ENCODE results near the gene HTR3A.
"Not testable (repeated sequence)": the region's sequence is repeated elsewhere in the genome, so short reads cannot be mapped to it uniquely, and the experiment has no call there.

The HTR3A gene

DNA sequence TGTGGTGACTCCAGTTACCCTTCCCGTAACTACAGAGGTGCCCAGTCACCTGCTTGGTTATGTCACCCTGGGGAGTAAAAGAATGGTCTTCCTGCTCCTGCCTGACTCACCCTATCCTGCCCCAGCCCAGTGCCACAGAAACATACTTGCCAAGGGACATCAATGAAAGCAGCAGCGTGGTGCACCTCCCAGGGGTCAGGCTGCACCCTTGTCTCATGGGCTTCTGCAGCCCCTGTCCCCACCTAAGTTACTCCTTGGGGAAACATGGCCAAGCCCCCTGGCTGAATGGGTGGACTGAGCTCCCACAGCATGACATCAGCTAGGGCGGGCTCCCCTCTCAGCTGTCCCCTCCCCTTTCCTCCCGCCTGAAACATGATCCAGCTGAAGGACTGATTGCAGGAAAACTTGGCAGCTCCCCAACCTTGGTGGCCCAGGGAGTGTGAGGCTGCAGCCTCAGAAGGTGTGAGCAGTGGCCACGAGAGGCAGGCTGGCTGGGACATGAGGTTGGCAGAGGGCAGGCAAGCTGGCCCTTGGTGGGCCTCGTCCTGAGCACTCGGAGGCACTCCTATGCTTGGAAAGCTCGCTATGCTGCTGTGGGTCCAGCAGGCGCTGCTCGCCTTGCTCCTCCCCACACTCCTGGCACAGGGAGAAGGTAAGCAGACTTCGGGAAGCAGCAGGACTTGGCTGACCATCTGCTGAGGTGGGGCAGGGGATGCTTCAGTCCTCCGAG is at the start of gene HTR3A:
Gene HTR3A, plus strand, starts transcription at position 368 of the 730 bp plus-strand sequence. Its CDS starts 218 bp downstream, at position 586.
- no peak for DNase-seq (ENCODE audit: low spot score)

DNA sequence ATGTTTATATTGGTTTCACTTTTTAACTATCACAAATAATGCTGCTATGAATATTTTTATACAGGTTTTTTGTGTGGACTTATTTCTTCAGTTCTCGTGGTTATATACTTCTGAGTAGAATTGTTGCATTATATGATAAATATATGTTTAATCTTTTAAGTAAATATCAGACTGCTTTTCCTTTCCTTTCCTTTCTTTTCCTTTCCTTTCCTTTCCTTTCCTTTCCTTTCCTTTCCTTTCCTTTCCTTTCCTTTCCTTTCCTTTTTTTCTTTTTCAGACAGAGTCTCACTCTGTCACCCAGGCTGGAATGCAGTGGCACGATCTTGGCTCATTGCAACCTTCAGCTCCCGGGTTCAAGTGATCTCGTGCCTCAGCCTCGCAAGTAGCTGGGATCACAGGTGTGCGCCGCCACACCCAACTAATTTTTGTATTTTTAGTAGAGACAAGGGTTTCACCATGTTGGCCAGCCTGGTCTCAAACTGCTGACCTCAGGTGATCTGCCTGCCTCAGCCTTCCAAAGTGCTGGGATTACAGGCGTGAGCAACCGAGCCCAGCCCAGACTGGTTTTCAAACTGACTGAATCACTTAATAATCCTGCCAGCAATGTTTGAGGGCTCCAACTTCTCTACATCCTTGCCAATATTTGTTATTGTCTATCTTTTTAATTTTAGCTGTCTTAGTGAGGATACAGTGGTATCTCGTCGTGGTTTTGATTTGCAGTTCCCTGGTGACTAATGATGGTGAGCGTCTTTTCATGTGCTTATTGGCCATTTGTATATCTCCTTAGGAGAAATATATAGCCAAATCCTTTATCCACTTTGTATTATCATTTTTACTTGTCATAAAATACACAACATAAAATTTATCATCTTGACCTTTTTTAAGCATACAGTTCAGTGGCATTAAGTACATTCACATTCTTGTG is 48.4 kb upstream of the HTR3A start:
- no peak for DNase-seq (ENCODE audit: low spot score)

DNA sequence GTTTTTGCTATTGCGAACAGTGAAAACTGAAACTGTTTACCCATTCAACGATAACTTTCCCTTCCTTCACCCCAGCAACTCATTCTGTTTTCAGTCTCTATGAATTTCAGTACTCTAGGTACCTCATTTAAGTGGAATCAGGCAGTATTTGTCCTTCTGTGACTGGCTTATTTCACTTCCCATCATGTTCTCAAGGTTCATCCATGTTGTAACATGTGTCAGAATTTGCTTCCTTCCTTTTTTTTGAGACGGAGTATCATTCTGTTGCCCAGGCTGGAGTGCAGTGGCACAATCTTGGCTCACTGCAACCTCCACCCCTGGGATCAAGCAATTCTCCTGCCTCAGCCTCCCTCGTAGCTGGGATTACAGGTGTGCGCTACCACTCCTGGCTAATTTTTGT is 46.6 kb upstream of the HTR3A start:
- no peak for DNase-seq (ENCODE audit: low spot score)

- no peak for DNase-seq (ENCODE audit: low spot score)
Observed at GRCh38 chr11:113932788-113933187, 42.1 kb upstream of the HTR3A start.

GRCh38 chr11:113934193-113934592 is 40.7 kb upstream of the HTR3A start:
- DNase-seq (ENCODE audit: low spot score): not testable (repeated sequence)

GRCh38 chr11:113934761-113935160 is 40.1 kb upstream of the HTR3A start:
- no peak for DNase-seq (ENCODE audit: low spot score)

GRCh38 chr11:113935858-113936257 is 39.0 kb upstream of the HTR3A start:
- no peak for DNase-seq (ENCODE audit: low spot score)

- DNase-seq (ENCODE audit: low spot score): no peak
Observed at GRCh38 chr11:113937918-113938317, 37.0 kb upstream of the HTR3A start.

GRCh38 chr11:113942256-113942655 is 32.7 kb upstream of the HTR3A start:
- no peak for DNase-seq (ENCODE audit: low spot score)

GRCh38 chr11:113946162-113946561 is 28.7 kb upstream of the HTR3A start:
- DNase-seq (ENCODE audit: low spot score): not testable (repeated sequence)

DNA sequence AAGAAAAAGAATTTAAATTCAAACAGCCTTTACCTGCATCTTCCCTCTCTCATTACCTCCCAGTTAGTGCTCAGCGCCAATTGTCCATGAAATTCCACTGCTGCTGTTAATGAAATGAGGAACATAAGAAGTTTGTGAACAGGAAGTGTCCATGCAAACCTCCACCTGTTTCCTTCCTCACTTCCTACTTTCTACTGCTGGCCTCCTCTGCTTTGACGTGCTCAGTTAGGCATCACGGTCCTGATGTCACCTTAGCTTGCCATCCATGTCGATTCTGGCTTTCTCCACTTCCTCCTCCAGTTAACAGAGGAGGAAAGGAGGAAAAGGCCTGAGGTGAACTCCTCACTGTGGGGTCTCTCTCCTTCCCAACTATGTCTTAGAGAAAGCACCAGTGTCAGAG is 26.9 kb upstream of the HTR3A start:
- no peak for DNase-seq (ENCODE audit: low spot score)

DNA sequence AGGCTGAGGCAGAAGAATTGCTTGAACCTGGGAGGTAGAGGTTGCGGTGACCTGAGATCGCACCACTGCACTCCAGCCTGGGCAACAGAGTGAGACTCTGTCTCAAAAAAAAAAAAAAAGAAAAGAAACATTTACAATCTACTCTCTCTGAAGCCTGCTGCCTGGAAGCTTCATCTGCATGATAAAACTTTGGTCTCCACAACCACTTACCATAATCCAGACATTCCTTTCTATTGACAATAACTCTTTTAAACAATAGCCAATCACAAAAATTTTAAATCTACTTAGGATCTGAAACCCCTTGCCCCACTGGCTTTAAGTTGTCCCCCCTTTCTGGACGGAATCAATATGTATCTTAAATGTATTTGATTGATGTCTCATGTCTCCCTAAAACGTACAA is 25.0 kb upstream of the HTR3A start:
- no peak for DNase-seq (ENCODE audit: low spot score)

GRCh38 chr11:113951537-113951936 is 23.4 kb upstream of the HTR3A start:
- DNase-seq (ENCODE audit: low spot score): no peak

GRCh38 chr11:113952070-113952469 is 22.8 kb upstream of the HTR3A start:
- DNase-seq (ENCODE audit: low spot score): no peak

- no peak for DNase-seq (ENCODE audit: low spot score)
Observed at GRCh38 chr11:113952588-113952987, 22.3 kb upstream of the HTR3A start.

DNA sequence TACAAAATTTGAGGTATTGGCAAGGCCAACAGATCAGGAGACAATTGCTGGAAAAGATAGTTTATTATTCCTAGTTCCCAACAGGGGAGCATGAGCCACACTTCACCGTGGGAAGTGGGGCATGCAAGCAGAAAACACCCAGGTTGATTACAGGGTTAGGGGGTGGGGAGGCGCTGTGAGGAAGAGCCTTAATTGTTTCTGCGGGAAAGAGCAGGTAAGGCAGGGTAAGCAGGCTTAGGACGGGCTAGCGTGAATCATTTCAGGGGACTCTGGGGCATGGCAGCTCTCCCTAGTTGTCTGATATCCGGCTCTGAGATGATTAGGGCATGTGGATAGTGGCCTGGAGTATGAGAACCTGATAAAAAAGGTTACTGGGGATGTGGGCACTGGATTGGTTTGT is 20.7 kb upstream of the HTR3A start:
- DNase-seq (ENCODE audit: low spot score): no peak

DNA sequence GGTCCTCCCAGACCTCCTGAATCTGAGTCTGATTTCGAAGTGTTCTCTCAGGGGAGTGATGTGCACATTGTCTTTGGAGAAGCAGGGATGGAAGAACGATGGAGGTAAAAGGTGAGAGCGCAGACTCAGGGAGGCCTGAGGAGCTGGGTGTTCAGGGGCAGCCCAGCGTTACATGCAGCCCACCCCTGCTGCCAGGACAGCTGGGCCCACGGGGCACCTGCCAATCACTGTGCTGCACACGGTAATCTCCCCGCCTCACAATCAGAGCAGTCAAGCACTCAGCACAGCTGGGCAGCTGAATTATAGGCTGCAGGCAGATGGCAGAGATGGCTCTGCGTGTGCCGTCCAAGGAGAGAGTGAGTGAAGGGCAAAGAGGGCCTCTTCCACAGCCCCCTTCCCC is 17.9 kb upstream of the HTR3A start:
- no peak for DNase-seq (ENCODE audit: low spot score)

- no peak for DNase-seq (ENCODE audit: low spot score)
Observed at GRCh38 chr11:113960702-113961330, 14.1 kb upstream of the HTR3A start.

DNA sequence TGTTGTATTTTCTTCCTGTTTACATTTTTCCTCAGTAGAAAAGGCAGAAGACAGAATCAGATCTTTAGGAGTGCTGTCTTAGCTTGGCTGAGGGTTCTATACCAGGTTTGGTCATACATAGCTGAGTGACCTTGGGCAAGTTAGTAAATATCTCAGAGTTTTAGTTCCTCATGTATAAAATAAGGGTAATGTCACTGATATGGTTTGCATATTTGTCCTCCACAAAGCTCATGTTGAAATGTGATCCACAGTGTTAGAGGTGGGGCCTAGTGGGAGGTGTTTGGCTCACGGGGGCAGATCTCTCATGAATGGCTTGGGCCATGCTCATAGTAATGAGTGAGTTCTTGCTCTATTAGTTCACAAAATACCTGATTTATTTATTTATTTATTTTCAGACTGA is 7.5 kb upstream of the HTR3A start:
- DNase-seq (ENCODE audit: low spot score): no peak

GRCh38 chr11:113971506-113972195 is 3.3 kb upstream of the HTR3A start:
- no peak for DNase-seq (ENCODE audit: low spot score)

DNA sequence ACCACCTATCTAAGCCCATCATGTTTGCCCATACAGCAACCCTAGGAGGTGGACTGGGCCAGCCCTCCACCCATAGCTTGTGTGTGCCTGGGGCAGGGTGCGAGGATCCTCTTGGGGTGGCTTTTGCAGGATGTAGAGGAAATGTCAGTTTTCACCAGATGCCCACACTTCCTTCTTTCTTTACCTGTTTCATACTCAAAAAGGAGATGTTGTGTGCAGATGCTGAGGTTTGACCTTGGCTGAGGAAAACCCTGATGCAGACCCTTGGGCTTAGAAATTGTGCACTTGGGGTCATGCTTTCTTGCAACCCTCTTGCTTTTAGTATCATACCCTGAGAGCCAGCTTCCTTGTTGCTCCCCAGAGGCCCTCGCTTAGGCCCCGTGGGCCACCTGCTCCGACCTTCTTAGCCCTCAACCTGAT is 2.2 kb downstream of the HTR3A start:
- no peak for DNase-seq (ENCODE audit: low spot score)

- DNase-seq (ENCODE audit: low spot score): no peak
Observed at GRCh38 chr11:113977701-113978100, 2.8 kb downstream of the HTR3A start.

Data from AG20443 (cell line).